ENCODE results near the gene SDHB.
"Not testable (repeated sequence)": the region's sequence is repeated elsewhere in the genome, so short reads cannot be mapped to it uniquely, and the experiment has no call there.

The SDHB gene

DNA sequence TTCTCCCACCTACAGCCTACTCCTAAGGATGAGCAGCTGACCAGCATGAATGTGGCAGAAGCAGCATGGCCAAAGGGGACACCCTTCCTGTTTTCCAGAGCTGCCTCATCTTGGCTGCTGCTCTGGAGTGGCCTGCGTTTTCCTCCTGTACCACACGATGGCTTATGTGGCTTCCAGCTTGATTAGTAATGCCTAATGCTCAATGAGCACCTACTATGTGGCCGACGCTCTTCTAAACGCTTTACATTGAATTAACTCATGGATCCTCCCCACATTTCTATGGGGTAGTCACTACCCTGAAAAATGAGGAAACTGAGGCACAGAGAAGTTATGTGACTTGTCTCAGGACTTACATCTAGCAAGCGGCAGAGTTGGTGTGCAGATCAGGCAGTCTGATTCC is 18.0 kb upstream of the SDHB start:
- DNase-seq: no peak

DNA sequence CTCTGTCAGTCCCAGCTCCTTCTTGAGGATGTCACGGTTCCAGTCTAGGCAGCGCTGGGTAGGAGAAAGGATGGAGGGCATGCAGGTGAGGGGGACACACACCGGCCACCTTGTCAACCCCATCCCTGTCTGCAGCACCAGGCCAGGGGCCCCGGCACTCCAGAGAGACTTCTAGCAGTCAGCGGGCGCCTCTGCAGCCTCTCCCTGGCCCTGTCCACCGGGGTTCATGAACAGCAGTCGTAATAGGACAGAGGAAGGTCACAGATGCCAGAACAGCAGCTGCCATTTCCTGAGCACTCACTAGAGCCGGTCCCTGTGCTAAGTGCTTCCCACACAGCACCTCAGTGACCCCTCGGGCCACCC is 16.3 kb upstream of the SDHB start:
- DNase-seq: no peak

DNA sequence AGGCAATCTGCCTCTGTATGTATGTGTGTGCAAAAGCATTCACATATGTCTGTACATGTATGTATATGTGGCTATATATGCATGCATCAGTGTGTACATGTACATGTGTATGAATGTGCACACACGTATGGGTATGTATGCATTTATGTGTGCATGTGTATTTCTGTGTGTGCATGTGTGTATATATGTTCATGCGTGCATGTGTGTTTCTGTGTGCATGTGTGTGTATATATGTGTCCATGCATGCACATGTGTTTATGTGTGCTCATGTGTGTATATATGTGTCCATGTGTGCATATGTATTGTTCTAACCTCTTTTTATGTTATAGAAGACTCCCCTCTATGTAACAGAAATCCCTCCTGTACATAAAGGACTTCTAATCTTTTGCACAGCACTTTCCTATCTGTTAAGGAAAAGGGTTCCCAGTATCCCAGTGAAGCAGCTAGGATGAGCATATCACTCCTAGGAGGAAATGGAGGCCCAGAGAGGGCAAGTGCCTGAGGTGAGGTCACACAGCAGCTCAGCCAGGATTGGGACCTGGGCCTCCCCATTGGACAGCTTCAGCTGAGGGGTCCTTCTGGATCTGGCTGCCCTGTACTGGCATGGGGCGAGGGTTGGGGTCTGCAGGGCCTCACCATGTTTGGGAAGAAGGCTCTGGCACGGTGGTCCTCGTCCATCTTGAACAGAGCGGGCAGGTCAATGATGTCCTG is 15.8 kb upstream of the SDHB start:
- DNase-seq: no peak

DNA sequence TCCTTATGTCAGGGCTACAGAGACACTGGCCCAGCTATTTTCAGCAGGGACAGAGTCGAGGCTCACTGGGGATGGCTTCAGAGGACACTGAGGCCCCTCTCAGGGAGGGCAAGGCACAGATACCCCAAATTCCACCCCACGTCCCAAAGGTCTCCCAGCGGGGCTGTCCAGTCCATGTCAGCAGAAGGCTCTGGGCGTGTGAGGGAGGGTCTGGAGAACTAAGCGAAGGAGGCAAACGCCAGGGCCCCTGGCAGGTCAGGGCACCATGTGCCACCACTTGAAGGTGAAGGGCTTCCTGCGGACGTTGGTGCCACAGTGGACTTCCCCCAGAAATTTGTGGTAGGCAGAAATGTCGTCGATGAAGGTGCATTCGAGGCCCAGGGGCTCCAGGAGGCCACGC is 15.0 kb upstream of the SDHB start:
- no peak for DNase-seq

DNA sequence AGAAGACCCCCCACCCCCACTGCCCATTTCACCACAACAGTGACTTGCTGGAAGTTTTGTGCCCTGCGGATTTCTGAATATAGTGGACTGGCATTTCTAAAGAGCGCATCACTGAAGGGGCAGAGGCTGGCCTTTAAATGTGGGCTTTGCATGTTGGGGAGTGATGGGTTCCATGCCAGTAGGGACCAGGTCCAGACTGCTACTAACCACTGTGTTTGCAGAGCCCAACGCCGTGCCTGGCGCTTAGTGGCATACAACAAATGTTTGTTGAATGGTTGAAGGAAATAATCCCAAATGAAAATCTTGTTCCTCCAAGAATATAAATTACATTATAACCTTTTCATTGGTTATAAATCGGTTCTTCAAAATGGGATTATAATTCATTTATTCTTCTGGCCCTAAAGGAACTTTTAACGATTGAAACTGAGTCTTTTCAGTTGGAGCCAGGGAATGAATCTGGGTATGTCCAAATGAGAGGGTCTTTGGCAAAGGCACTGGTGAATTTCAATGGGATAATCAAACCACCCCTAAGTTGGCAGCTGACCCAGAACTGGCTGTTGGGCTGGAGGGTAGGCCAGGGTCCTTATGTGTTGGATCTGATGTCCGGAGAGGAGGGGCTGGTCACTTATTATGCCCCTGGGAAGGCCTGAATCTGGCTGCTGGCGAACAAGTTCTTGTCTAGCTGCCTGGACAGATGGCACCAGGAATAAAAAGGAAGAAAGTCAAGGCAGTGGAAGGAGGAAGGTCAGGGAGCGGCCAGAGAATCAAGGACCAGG is 13.8 kb upstream of the SDHB start:
- no peak for DNase-seq

DNA sequence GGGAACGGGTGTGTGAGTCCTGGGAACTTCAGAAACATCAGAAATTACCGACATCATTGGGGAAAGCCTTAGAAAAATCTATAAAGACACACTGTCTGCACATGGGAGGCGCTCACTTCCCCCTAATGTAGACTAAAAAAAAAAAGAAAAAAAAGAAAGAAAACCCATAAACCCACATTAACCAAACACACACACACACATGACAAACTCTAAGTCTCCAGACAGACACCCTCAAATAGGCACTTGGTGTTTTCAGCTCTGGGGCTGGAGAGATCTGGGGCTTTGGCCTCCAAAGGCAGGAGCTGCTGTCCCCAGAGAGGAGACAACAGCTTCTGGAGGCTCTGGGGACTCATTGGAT is 13.2 kb upstream of the SDHB start:
- no peak for DNase-seq

DNA sequence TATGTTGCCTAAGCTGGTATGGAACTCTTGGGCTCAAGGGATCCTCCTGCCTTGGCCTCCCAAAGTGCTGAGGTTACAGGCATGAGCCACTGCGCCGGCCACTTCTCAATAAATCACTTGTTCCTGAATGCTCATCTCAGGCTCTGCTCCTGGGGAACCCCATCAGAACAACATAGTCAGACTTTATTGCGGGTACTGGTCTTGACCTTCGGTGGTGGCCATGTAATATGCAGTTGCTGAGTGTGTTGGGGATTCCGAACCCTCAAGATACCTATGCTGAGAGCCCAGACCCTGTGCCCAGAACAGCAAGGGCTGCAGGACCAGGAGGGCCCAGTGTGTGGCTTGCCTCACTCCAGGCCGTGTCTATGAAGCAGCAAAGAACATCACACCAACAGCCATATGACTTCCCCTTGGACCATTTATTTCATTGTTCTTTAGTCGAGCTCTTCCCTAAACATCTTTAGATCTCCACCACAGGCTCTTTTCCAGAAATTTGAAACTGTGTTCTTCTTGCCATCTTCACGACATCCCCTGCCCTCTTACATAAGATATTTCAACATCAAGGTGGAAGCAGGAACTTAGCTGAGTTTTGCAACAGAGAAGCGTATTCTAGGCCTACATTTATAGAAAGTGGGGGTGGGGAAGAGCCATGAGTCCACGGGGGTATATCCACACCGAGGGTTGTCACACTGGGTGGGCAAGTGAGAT is 12.7 kb upstream of the SDHB start:
- DNase-seq: no peak

DNA sequence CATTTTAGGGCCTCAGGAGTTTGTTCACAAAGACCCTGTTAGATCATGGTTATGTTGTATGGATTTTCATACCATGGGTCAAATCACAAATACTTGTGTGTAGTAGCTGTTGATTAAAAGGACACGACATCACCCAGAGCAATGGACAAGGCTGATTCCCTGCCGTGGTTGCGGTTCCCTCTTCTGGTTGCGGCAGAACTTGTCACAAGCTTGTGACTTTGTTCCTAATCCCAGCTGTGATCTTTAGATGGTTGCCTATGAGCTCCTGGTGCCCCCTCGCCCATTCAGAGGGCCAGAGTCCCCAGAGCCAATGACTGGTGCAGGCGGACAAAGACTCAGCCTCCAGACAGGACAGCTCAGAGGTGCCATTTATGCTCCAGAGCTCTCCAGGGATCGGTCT is 11.8 kb upstream of the SDHB start:
- no peak for DNase-seq

DNA sequence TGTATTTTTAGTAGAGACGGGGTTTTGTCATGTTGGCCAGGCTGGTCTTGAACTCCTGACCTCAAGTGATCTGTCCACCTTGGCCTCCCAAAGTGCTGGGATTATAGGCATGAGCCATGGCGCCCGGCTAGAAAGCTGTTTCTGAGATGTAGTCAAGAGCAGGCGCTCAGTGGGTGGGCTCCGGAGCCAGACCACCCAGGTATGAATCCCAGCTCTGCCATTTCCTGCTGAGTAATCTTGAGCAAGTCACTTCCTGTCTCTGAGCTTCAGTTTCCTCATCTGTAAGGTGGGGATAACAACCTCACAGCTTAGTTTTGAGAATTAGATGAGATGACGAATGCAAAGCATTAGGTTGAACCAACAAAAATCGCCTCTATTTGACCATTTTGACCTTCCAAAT is 8.9 kb upstream of the SDHB start:
- not testable (repeated sequence) for DNase-seq

DNA sequence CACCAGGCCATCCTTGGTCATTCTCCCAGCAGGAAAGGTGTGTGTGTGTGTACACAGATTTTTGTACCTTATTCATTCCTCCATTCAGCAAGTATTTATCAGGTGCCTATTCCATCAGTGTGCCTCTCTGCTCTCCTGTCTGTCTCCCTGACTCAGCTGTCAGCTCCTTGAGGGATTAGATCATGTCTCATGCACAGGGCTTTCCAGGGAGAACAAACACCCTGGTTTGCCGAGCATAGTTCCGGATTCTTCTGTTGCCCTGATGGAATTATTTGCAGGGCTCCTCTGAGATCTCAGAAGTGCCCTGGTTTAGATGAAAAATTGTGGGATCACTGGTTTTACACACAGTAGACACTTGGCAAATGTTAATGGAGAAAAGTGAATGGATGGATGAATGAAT is 8.1 kb upstream of the SDHB start:
- DNase-seq: no peak

DNA sequence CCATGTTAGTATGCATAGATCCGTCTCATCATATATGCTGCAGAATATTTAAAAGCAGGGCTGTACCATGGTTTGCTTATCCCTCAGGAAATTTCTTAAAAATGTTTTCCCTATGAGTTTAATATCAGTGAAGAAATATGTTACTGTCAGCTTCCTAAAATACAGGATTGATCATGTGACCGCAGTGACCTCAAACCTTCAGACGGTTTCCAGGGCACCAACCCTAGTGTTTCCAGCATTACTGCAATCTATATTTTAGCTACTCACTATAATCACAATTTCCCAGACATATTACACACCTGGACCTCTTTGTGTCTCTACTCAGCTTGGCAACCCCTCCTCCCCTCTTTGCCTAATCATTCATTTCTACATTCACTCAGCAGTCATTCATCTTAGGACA is 7.7 kb upstream of the SDHB start:
- DNase-seq: no peak

DNA sequence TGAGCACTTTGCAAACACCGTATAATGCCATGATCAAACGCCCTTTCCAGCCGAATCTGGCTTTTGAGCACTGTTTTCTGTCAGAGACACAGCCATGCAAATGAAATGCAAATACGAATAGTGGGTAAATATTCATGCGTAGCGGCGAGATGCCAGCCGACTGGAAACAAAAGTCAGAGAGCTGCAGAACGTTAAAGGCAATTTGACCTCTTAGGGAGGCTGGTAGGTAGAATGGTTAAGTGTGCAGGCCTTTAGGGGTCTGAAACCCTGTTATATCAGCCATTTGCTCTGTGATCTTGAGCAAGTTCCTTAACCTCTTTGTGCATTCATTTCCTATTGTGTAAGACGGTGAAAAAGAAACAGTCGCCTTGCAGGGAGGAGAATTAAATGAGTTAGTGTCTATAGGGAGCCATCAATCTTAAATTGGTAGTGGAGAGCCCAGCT is 6.5 kb upstream of the SDHB start:
- DNase-seq: no peak

DNA sequence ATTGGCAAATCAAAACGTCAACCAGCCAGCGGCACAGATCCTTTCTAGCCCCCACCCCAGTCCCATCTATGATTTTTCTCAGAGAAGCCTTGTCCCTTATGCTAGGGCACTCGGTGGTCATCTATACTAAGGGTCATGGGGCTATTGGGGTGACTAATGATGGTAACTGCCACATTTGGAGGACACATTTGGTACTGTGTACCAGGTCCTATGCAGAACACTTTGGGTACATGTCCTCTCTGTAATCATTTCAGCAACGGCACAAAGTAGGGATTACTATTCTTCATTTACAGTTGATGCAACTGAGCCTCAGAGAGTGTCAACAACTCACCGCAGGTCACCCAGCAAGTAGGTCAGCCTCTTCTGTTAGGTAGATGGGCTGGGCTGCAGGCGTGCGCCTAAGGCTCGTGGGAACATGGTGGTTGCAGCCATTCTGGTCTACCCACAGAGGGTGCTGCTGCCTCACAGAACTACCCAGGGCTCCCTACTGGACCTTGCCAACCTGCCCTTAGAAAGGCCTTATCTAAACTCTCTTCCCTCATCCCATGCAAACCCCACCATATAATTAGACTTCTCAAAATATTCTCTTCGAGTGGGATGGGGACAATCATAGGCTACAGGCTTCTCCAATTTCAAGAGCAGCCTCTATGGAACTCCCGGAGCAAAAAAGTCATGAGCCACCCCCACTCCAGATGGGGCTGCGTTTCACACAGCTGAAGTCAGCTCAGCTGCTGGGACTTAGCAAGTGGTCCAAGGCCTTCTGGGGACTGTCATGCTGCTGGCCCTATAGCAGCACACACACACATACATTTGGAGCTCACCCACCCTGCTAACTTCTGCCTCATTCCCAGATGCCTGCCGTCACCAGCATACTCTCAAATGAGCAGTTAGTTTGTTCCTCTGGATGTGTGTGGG is 5.8 kb upstream of the SDHB start:
- DNase-seq: no peak

DNA sequence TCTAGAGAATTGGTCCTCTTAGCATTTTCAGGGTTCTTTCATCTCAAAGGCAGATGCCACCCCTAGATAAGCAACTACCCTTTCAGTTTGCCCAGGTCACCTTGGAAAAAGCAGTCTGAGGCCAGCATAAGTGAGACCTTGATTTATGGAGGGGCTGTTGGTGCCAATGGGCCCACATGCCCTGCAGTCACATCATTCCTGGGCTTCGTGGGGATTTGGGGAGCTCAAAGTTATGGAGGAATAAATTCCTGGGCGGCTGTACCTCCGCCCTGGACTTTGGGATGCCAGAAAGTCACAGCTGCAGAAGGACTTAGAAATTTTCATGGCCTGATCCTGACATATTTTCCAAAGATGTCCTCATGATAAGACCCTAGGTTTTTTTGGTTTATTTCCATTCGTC is 2.7 kb upstream of the SDHB start:
- DNase-seq: no peak

DNA sequence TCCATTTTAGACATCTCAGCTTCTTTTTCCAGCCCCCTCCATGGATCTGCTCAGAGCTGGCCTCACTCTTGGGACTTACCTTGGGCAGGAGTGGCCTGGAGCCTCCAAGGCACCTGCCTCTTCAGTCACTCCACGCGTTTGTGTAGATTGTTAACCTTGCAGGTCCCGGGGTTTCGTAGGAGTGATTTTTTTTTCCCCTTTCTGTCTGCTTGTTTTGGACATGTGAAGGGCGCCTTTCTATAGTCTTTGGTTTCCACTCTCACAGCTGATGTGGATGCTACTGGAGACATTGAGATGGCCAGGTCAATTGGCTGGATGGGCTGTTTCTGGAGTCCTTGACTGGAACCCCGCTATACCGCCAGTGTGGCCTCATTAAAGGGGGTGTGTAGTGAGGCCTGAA is 2.0 kb upstream of the SDHB start:
- no peak for DNase-seq

DNA sequence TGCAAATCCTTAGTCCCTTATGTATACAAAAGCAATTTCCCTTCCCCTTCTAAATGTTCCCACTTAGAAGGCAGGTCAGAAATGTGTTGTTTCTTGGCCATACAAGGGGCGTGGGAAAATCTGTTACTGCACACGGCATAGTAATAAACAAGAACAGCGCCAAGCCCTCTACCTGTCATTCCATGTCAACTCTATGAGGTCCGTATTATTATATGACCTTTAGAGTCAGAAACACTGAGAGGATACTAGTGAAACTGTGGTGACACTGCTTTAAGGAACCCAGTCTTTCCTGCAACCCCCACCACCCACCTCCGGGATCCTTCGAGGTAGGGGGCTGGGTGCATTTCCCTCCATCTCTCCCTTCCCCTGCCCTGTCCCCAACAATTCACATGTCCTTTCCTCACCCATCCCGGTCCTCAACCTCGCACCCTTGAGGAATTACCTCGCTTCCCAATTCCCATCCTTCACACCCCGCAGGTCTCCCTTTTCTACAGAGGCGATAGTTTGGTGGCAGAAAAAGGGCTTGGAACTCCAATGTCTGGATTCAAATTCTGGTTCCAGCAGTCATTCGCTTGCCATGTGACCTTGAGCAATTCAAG is 647 bp downstream of the SDHB start:
- DNase-seq: no peak

DNA sequence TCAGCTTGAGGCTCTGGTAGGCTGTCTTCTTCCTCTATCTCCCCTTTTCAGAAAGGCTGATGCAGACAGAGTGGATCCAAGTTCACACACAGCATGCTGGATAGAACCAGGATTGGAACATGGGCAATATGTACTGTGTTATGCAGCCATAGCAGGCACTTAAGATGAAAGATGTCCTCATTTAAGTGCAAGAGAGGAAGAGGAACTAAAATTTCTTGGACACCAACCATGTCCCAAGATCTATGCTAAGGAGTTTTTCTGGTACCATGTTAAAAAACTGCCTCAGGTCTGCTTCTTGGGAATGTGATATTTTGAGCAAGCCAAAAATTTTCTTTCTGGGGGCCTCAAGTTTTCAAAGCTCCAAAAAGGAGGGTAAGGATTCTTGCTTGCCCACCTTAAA is 1.2 kb downstream of the SDHB start:
- no peak for DNase-seq

DNA sequence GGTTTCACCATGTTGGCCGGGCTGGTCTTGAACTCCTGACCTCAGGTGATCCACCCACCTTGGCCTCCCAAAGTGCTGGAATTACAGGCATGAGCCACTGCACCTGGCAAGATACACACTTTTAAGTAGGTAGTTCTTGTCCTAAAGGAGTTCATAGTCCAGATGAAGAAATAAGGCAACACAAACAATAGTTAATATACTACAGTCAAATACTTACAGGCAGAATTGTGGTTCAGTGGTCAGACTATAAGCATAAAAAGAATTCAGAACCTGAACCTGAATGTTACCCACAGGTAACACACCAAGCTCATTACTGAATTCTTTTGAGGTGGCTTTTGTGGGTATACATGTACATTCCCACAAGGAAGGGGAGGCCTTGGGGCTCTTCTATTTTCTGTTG is 1.8 kb downstream of the SDHB start:
- no peak for DNase-seq

DNA sequence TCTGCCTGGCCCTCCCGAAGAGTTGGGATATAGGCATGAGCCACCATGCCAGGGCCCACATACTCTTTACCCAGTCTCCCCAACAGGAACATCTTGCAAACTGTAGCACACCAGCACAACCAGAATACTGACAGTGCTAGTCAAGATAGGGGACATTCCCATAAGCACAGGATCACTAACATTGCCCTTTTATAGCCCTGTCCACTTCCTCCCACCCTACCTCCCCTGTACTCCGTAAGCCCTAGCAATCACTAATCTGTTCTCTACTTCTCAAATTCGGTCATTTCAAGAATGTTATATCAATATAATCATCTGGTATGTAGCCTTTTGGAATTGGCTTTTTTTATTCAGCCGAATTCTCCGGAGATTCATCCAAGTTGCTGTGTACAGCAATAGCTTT is 5.9 kb downstream of the SDHB start:
- no peak for DNase-seq

DNA sequence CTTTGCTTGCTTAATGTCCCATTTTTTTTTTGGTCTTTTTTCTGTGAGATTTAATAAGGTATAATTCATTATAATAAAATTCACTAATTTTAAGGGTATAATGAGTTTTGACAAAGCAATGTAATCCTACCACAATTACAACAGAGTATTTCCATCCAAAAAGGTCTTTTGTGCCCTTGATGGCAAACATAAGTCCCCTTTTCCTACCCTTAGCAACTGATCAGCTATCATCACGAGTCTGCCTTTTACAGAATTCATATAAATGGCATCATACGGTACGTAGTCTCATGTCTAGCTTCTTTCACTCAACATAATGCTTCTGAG is 7.5 kb downstream of the SDHB start:
- DNase-seq: no peak

DNA sequence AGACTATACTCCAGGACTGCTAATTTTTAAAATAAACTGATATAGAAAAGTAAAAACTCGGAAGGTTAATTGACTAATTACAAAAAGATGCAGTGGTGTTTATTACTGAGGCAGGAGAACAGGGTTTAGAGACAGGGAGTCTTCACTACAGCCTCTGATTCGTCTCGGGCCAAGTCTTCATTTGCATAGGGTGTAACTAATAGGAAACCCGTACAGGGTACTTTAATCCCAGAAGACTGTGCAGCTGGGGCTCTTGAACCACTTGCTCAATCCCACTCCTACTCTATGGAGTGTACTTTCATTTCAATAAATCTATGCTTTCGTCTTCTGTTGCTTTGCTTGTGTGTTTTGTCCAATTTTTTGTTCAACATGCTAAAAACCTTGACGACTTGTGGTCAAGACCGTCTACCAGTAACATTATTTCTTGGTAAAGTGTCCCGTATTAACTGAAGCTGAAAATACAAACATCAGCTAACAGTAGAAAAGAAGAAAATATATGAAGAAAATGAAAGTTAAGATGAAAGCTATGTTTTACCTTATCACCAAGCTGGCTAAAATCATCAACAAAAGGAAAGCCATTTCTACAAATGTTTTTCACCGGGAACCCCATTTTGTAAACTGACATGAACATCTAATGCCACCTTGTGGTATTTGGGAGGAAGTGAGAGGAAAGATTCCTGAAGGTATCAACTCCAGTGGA is 8.0 kb downstream of the SDHB start:
- DNase-seq: no peak

DNA sequence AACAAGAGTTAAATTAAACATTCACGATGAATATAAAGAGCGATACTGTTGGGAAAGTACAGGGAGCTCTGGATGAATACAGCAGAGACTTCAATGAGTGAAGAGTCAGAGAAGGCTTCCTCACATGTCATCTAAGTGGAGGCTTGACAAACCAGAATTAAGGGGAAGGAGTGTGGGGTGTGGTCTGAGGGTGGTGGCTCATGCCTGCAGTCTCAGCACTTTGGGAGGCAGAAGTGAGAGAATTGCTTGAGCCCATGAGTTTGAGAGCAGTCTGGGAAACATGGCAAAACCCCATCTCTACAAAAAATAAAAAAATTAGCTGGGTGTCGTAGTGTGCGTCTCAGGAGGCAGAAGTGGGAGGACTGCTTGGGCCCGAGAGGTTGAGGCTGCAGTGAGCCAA is 8.7 kb downstream of the SDHB start:
- no peak for DNase-seq

Measured in NCI-H1436 treated with DMSO at 0.1 percent for 48 hours (cell line).